ENCODE data around the gene HMGB3. TPM values are rescaled to one million over a fixed set of nuclear protein-coding genes. Genes with fewer than 3 reads are reported as not detected.

Gene HMGB3
- total RNA-seq: 26.1 and 37.0 TPM in 2 replicates

DNA sequence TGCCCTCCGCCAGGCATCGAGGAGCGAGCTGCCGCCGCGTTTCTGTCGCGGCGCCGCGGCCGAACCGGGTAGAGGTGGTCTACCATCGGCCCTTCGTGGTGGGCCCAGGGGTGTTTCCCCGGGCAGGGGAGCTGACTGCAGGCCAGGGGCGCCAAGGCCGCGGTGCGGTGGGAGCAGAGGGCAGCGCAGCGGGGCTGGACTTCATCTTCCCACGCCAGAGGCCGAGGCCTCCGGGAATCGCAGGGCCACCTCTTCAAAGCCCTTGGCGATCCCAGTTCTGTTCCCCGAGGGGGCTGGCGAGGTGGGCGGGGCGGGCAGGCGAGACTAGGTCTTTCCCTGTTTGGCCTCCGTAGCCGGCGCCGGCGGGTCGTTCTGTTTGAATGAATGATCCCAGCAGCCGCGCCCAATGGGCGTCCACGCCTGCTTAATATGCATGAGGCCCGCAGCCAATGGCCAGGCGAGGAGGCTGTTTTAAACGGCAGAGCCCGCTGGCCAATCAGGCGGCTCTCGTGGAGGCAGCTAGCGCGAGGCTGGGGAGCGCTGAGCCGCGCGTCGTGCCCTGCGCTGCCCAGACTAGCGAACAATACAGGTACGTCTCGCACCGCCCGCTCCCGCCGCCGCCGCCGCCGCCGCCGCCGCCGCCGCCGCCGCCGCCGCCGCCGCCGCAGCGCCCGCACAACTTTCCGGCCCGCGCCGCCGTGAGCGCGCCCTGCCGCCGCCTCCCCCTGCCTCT lies at the start of gene HMGB3:
Gene HMGB3, plus strand, starts transcription at position 548 of the 733 bp plus-strand sequence. CDS start 2,265 bp downstream, outside the sequence.

Other genes starting within 250 kb of the HMGB3 start
- gene CD99L2, start 84.7 kb upstream of the HMGB3 start, total RNA-seq: 39.5 and 46.9 TPM in 2 replicates
- gene GPR50, start 193.2 kb downstream of the HMGB3 start, total RNA-seq: not detected in 2 replicates